Bronchial epithelial cell (primary cell): ENCODE results near the gene MAPK1. TPM values are rescaled to one million over a fixed set of nuclear protein-coding genes. Genes with fewer than 3 reads are reported as not detected.
A peak's percentile ranks its signal among the peaks of the same experiment; 100 is the strongest.

Experiments used
- DNase-seq: peaks from one replicate; pipeline ENCODE4 v3.0.0-alpha.2; 2010; ENCODE audit warnings: low read depth
- FAIRE-seq: peaks from 2 replicates; lab custom pipeline; 2011; peaks lifted over from hg19 to GRCh38; lab: Jason Lieb, UNC
- H3K27me3 ChIP-seq: 2 replicates; pipeline ENCODE4 v1.5.1; 2011; ENCODE audit warnings: low read length; ENCODE audit not compliant: control insufficient read depth, insufficient read depth
- H3K36me3 ChIP-seq: 2 replicates; pipeline ENCODE4 v1.5.1; 2011; ENCODE audit warnings: low read length; ENCODE audit not compliant: control insufficient read depth, insufficient read depth
- H3K4me3 ChIP-seq: 2 replicates; pipeline ENCODE4 v1.5.1; 2011; ENCODE audit warnings: mild to moderate bottlenecking, low read depth, low read length, control low read depth
- total RNA-seq: library from RNA; depleted of rRNA; stranded (reverse); fragments of >200 nt; gene quantifications from 2 replicates; pipeline ENCODE4 v1.2.1, GENCODE V29; 2014
- TF ChIP-seq, protein P1 (sequence below): IDR thresholded peaks from 2 replicates; pipeline ENCODE4 v1.5.1; 2011; ENCODE audit warnings: mild to moderate bottlenecking, moderate library complexity, low read length, control low read depth, inconsistent platforms; ENCODE audit not compliant: insufficient read depth, severe bottlenecking

The MAPK1 gene
- total RNA-seq, 1 donor from 2014 or later: 44.0 TPM

DNA sequence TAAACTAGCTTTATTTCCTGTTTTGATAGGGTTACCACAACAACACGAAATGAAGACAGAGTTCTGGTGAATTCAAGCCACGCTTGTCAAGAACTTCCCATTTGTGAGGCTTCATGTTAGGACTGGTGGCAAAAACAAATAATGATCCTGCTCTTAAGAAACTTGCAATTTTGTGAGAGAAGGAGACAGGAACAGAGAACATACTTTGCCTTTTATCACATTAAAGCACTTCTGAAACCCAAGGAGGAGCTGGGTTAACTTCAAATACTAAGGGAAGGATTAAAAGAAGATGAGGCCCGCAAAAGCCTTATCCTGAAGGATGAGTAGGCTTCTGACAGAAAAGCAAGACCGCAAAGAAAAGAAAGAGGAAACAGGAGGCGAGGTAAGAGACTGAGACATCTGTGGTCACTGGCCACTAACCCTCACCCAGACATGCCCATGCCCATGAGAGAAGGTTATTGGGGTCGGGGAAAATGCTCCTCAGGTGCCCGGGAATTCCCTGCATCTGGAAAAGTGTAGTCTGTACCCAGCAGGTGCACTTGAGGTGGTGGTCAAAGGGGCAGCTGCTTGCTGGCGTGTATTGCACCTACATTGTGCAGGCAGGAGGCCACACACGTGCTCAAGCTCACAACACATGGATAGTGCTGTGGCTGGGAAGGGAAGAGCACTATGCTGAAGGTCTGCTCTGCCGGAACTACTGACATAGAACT is 50.5 kb downstream of the MAPK1 start:
- DNase-seq (peak; percentile 98), FAIRE-seq (no peak)
- TF ChIP-seq, protein P1, sequence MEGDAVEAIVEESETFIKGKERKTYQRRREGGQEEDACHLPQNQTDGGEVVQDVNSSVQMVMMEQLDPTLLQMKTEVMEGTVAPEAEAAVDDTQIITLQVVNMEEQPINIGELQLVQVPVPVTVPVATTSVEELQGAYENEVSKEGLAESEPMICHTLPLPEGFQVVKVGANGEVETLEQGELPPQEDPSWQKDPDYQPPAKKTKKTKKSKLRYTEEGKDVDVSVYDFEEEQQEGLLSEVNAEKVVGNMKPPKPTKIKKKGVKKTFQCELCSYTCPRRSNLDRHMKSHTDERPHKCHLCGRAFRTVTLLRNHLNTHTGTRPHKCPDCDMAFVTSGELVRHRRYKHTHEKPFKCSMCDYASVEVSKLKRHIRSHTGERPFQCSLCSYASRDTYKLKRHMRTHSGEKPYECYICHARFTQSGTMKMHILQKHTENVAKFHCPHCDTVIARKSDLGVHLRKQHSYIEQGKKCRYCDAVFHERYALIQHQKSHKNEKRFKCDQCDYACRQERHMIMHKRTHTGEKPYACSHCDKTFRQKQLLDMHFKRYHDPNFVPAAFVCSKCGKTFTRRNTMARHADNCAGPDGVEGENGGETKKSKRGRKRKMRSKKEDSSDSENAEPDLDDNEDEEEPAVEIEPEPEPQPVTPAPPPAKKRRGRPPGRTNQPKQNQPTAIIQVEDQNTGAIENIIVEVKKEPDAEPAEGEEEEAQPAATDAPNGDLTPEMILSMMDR: no peak
- H3K36me3 ChIP-seq: no peaks in the 10 kb centered on the region
- H3K27me3 ChIP-seq: no peaks in the 10 kb centered on the region
- H3K4me3 ChIP-seq: no peak overlapping the region

DNA sequence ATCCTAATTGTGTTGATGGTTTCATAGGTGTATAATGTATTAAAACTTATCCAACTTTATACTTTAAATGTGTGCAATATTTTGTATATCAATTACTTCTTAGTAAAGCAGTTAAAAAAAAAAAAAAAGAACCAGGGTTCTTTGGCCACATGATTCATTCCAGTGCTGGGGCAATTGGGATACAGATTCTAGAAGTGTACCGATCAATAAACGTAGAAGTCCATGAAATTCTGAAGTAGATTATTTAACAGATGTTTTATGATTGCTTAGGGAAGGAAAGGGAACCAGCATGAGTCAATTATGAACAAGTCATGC is 51.0 kb downstream of the MAPK1 start:
- TF ChIP-seq, protein P1: no peak
- FAIRE-seq: no peak
- H3K4me3 ChIP-seq: no peak overlapping the region

DNA sequence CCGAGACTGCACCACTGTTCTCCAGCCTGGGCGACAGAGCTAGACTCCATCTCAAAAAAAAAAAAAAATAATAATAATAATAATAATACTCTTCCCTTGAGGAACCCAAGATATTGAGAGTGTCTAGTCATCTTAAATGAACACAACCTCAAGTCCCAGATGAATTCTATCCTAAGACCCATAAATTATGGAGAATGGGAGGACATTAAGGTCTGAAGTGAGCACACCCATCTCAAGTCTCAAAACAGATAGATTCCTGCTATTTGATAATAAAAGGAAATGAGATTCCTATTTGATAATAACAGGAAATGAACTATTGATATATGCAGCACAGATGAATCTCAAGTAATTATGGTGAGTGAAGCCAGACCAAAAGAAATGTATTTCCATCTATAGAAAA is 51.5 kb downstream of the MAPK1 start:
- FAIRE-seq: no peak
- H3K36me3 ChIP-seq: no peaks in the 10 kb centered on the region
- H3K27me3 ChIP-seq: no peaks in the 10 kb centered on the region
- no peak for DNase-seq
- TF ChIP-seq, protein P1: no peak
- H3K4me3 ChIP-seq: no peak overlapping the region

More for the DNA sequence above, 51.0 kb downstream of the MAPK1 start:
- DNase-seq: no peak
- Histone ChIP-seq H3K27me3 (no peaks in the 10 kb centered on the region), H3K36me3 (no peaks in the 10 kb centered on the region)

DNA sequence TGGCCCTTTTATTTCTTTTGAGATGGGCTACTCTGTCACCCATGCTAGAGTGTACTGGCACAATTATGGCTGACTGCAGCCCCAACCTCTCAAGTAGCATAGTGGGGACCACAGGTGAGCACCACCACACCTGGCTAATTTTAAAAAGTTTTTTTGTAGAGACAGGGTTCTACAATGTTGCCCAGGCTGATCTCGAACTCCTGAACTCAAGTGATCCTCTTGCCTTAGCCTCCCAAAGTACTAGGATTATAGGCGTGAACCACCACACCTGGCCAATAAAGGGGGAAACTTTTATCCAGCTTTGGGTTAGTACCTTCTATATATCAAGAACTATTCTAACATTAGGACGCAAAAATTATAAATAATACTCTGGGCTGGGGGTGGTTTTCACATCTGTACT is 52.1 kb downstream of the MAPK1 start:
- DNase-seq (no peak), FAIRE-seq (no peak)
- no peak overlapping the region for H3K4me3 ChIP-seq
- no peaks in the 10 kb centered on the region for H3K36me3 ChIP-seq
- TF ChIP-seq, protein P1: no peak
- H3K27me3 ChIP-seq: no peaks in the 10 kb centered on the region

DNA sequence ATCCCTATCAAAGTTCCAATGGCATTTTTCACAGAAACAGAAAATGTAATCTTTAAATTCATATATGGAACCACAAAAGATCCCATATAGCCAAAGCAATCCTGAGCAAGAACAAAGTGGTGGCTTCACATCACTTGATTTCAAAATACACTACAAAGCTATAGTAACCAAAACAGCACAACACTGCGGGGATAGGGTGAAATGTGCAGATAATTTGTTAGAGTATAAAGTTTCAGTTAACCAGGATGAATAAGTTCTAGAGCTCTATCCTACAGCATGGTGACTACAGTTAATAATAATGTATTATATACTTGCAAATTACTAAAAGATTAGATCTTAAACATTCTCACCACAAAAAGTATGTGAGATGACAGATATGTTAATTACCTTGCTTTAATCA is 55.5 kb downstream of the MAPK1 start:
- H3K4me3 ChIP-seq: no peak overlapping the region
- no peaks in the 10 kb centered on the region for H3K27me3 ChIP-seq
- H3K36me3 ChIP-seq: no peaks in the 10 kb centered on the region
- TF ChIP-seq, protein P1: no peak
- no peak for FAIRE-seq
- DNase-seq: no peak
